Measurements from ENCODE around the gene HGF. TPM values are rescaled to one million over a fixed set of nuclear protein-coding genes. Genes with fewer than 3 reads are reported as not detected.

The HGF gene
- total RNA-seq, 4 donors from 2014 or later = 2.6 to 29.4 (median 10.1) TPM

- no peaks in the 10 kb centered on the region for H3K36me3 ChIP-seq
- H3K4me3 ChIP-seq = no peak overlapping the region
- no peak for DNase-seq
- no peaks in the 10 kb centered on the region for H3K4me1 ChIP-seq
- TF ChIP-seq CTCF (IDR thresholded peaks at IDR 0.05) (no peak), POLR2A (IDR thresholded peaks at IDR 0.05) (no peak)
- no peaks in the 10 kb centered on the region for H3K27me3 ChIP-seq
- no peaks in the 10 kb centered on the region for H3K9me3 ChIP-seq
- intact Hi-C loops (cut with DNase I; ENCODE audit: low total_unique reads) = no loop called here
- H3K27ac ChIP-seq = no peak overlapping the region
Observed at GRCh38 chr7:81761031-81761430, 8.8 kb downstream of the HGF start.

- H3K9me3 ChIP-seq = no peaks in the 10 kb centered on the region
- intact Hi-C loops (cut with DNase I; ENCODE audit: low total_unique reads) = no loop called here
- no peaks in the 10 kb centered on the region for H3K27me3 ChIP-seq
- no peaks in the 10 kb centered on the region for H3K4me1 ChIP-seq
- H3K36me3 ChIP-seq = peaks cover 0 to 3% of the 10 kb centered on the region in 2 donors
- H3K4me3 ChIP-seq = no peak overlapping the region
- no peak for TF ChIP-seq POLR2A (IDR thresholded peaks at IDR 0.05)
- TF ChIP-seq CTCF (IDR thresholded peaks at IDR 0.05) = no peak
- H3K27ac ChIP-seq = no peak overlapping the region
- DNase-seq = no peak
Observed at GRCh38 chr7:81754918-81755696, 14.7 kb downstream of the HGF start.

GRCh38 chr7:81753392-81753791, 16.5 kb downstream of the HGF start:
- intact Hi-C loops (cut with DNase I; ENCODE audit: low total_unique reads) = no loop called here
- H3K9me3 ChIP-seq = no peaks in the 10 kb centered on the region
- TF ChIP-seq POLR2A (IDR thresholded peaks at IDR 0.05) (no peak), CTCF (IDR thresholded peaks at IDR 0.05) (no peak)
- H3K4me3 ChIP-seq = no peak overlapping the region
- no peaks in the 10 kb centered on the region for H3K4me1 ChIP-seq
- DNase-seq = no peak
- no peaks in the 10 kb centered on the region for H3K27me3 ChIP-seq
- H3K36me3 ChIP-seq = peaks cover 0 to 3% of the 10 kb centered on the region in 2 donors
- H3K27ac ChIP-seq = no peak overlapping the region

- Histone ChIP-seq H3K27ac (no peak overlapping the region), H3K4me1 (no peaks in the 10 kb centered on the region), H3K4me3 (no peak overlapping the region), H3K36me3 (peaks cover 0 to 3% of the 10 kb centered on the region in 2 donors), H3K27me3 (no peaks in the 10 kb centered on the region), H3K9me3 (no peaks in the 10 kb centered on the region)
- no peak for TF ChIP-seq CTCF (IDR thresholded peaks at IDR 0.05)
- no peak for TF ChIP-seq POLR2A (IDR thresholded peaks at IDR 0.05)
- intact Hi-C loops (cut with DNase I; ENCODE audit: low total_unique reads) = no loop called here
- DNase-seq = no peak
Observed at GRCh38 chr7:81752318-81752714, 17.5 kb downstream of the HGF start.

- Histone ChIP-seq H3K4me1 (no peaks in the 10 kb centered on the region), H3K27me3 (no peaks in the 10 kb centered on the region), H3K36me3 (peaks cover 0 to 3% of the 10 kb centered on the region in 2 donors), H3K9me3 (no peaks in the 10 kb centered on the region), H3K4me3 (no peak overlapping the region), H3K27ac (no peak overlapping the region)
- TF ChIP-seq CTCF (IDR thresholded peaks at IDR 0.05) = no peak
- no peak for TF ChIP-seq POLR2A (IDR thresholded peaks at IDR 0.05)
- intact Hi-C loops (cut with DNase I; ENCODE audit: low total_unique reads) = no loop called here
- DNase-seq = no peak
Observed at GRCh38 chr7:81751619-81752317, 18.1 kb downstream of the HGF start.

Data from uterus (tissue), 4 donors.